K562 (cell line): ENCODE data around the gene MYO3B. TPM values are rescaled to one million over a fixed set of nuclear protein-coding genes. Genes with fewer than 3 reads are reported as not detected.

Source experiments
- CAMTA2 ChIP-seq: fragments of 250-450 bp; sonication (Bioruptor Pico); conservative IDR thresholded peaks from 2 replicates; pipeline ENCODE4 v1.5.1; 2022
- CC2D1A ChIP-seq: fragments of 450-650 bp; IDR thresholded peaks from 2 replicates; pipeline ENCODE4 v1.6.1; 2017; ENCODE audit warnings: mild to moderate bottlenecking
- CLOCK ChIP-seq: fragments of 250-450 bp; sonication (Bioruptor Pico); IDR thresholded peaks from 2 replicates; pipeline ENCODE4 v1.4.0; 2020; ENCODE audit warnings: mild to moderate bottlenecking, moderate library complexity, borderline replicate concordance
- EP300 ChIP-seq: IDR thresholded peaks from 2 replicates; pipeline ENCODE4 v1.6.1; 2012; ENCODE audit warnings: low read length, improper control_type of control experiment
- GABPB1 ChIP-seq: sonication (generic); formaldehyde crosslinking; IDR thresholded peaks from 2 replicates; pipeline ENCODE4 v1.8.0; 2022; ENCODE audit warnings: mild to moderate bottlenecking, missing genetic modification reagents
- ILF3 ChIP-seq: fragments of 450-650 bp; IDR thresholded peaks from 2 replicates; pipeline ENCODE4 v1.6.1; 2018; ENCODE audit warnings: antibody characterized with exemption, mild to moderate bottlenecking, moderate library complexity, borderline replicate concordance
- PML ChIP-seq: IDR thresholded peaks from 2 replicates; pipeline ENCODE4 v1.6.1; 2012; ENCODE audit warnings: low read length, inconsistent platforms
- PTTG1 ChIP-seq: fragments of 450-650 bp; IDR thresholded peaks from 2 replicates; pipeline ENCODE4 v1.6.1; 2016; ENCODE audit warnings: low read depth, mild to moderate bottlenecking, missing genetic modification characterization, missing compliant biosample characterization
- RBM15 ChIP-seq: fragments of 200-400 bp; formaldehyde crosslinking; IDR thresholded peaks from 2 replicates; pipeline ENCODE4 v1.6.1; 2018; ENCODE audit warnings: mild to moderate bottlenecking, low read length, moderate library complexity; ENCODE audit not compliant: insufficient read depth
- RERE ChIP-seq: sonication (generic); formaldehyde crosslinking; IDR thresholded peaks from 2 replicates; pipeline ENCODE4 v1.8.0; 2023; ENCODE audit warnings: missing genetic modification reagents, mild to moderate bottlenecking, borderline replicate concordance
- TAF9B ChIP-seq: fragments of 450-650 bp; IDR thresholded peaks from 2 replicates; pipeline ENCODE4 v1.6.1; 2018; ENCODE audit warnings: mild to moderate bottlenecking; ENCODE audit not compliant: partially characterized antibody
- TEAD2 ChIP-seq: fragments of 450-650 bp; IDR thresholded peaks from 2 replicates; pipeline ENCODE4 v1.6.1; 2016; ENCODE audit warnings: missing genetic modification characterization, control low read depth, missing compliant biosample characterization
- TEAD4 ChIP-seq, 2 experiments: sonication (generic) in 1 of 2; formaldehyde crosslinking in 1 of 2; IDR thresholded peaks; 2 replicates each; pipeline versions ENCODE4 v1.6.1 to v1.8.0; 2012 to 2022; ENCODE audit warnings: borderline replicate concordance in 1 of 2, inconsistent platforms in 1 of 2, low read length in 1 of 2, mild to moderate bottlenecking in 1 of 2, missing genetic modification reagents in 1 of 2
- TFE3 ChIP-seq: fragments of 450-650 bp; formaldehyde crosslinking; IDR thresholded peaks from 2 replicates; pipeline ENCODE4 v1.4.0; 2020; ENCODE audit warnings: mild to moderate bottlenecking, mixed read lengths
- YY1 ChIP-seq, 3 experiments: IDR thresholded peaks; 2 replicates each; pipeline ENCODE4 v1.6.1; 2011; ENCODE audit warnings: low read length in 2 of 3, mild to moderate bottlenecking in 2 of 3, moderate library complexity in 2 of 3, borderline replicate concordance in 1 of 3, control low read depth in 1 of 3, low read depth in 1 of 3; ENCODE audit not compliant: insufficient read depth in 3 of 3, insufficient replicate concordance in 2 of 3, control insufficient read depth in 1 of 3, insufficient read length in 1 of 3; ENCODE audit errors: extremely low read depth in 1 of 3
- ZFP1 ChIP-seq: fragments of 450-650 bp; formaldehyde crosslinking; IDR thresholded peaks from 2 replicates; pipeline ENCODE4 v1.4.0; 2020; ENCODE audit warnings: mild to moderate bottlenecking, mixed read lengths
- ZNF263 ChIP-seq: sonication (generic); formaldehyde crosslinking; IDR thresholded peaks from 2 replicates; pipeline ENCODE4 v1.8.0; 2022; ENCODE audit warnings: mild to moderate bottlenecking, missing genetic modification reagents, borderline replicate concordance
- polyA plus RNA-seq, 8 experiments: library from polyadenylated mRNA; depleted of rRNA in 4 of 8; stranded (reverse) in 5 of 8; unstranded in 3 of 8; fragments of >200 nt; fragmentation: Nextera tagmentation in 2 of 8; fragmentation: Illumina TruSeq in 1 of 8; extraction: Ambion mirVana in 2 of 8; extraction: Trizol in 1 of 8; gene quantifications; 2 replicates each; pipeline versions ENCODE4 v1.2.1 to v1.2.3, GENCODE V29; 2011 to 2014; ENCODE audit warnings: inconsistent platforms in 1 of 8, missing spikeins in 1 of 8
- total RNA-seq, 7 experiments: library from RNA; depleted of rRNA in 6 of 7; stranded (reverse); fragments of >200 nt in 6 of 7; fragmentation: Illumina TruSeq in 2 of 7; extraction: Trizol in 2 of 7; gene quantifications; 2 replicates each; pipeline versions ENCODE4 v1.2.1 to v1.2.3, GENCODE V29; 2011 to 2021; ENCODE audit warnings: low replicate concordance in 1 of 7

Gene MYO3B
- total and polyA plus RNA-seq, 9 of the 15 experiments (the other 6 are each of a cell fraction or from before 2014, with no cell fraction given), result 2.7 to 6.5 (median 3.6) TPM

GRCh38 chr2:170243118-170243837 lies 65.3 kb downstream of the MYO3B start (continued):
- no peak for TF ChIP-seq CLOCK (CRISPR knock-in tag)
- no peak for TF ChIP-seq TAF9B
- no peak for TF ChIP-seq ILF3
- TF ChIP-seq RERE, result no peak
- TF ChIP-seq TEAD4 (IDR thresholded peaks at IDR 0.05; ENCODE audit: low read length), result peak; percentile 55
- no peak for TF ChIP-seq TEAD4 (CRISPR knock-in tag; IDR thresholded peaks at IDR 0.05; ENCODE audit: borderline replicate concordance)
- TF ChIP-seq GABPB1 (CRISPR knock-in tag), result no peak
- TF ChIP-seq TEAD2, result no peak
- no peak for TF ChIP-seq TFE3 (CRISPR knock-in tag)
- no peak for TF ChIP-seq CC2D1A
- TF ChIP-seq EP300, result no peak
- TF ChIP-seq YY1 (IDR thresholded peaks at IDR 0.05; ENCODE audit: borderline replicate concordance in 1 of 3, control insufficient read depth in 1 of 3, extremely low read depth in 1 of 3, insufficient read depth in 3 of 3, insufficient read length in 1 of 3, insufficient replicate concordance in 2 of 3, low read depth in 1 of 3, low read length in 2 of 3), result no peak
- no peak for TF ChIP-seq ZFP1 (CRISPR knock-in tag)
- TF ChIP-seq PTTG1, result no peak
- TF ChIP-seq PML, result no peak
- no peak for TF ChIP-seq CAMTA2
- no peak for TF ChIP-seq RBM15
- TF ChIP-seq ZNF263 (CRISPR knock-in tag), result no peak
